Measurements from ENCODE around the gene SAE1.
"Not testable (repeated sequence)": the region's sequence is repeated elsewhere in the genome, so short reads cannot be mapped to it uniquely, and the experiment has no call there.

The SAE1 gene

GRCh38 chr19:47130589-47131227 lies at the start of gene SAE1:
TSS of gene SAE1 (plus strand) at chr19:47130835. CDS start at chr19:47130931, 96 bp downstream.
- DNase-seq (ENCODE audit: low read depth): peak; percentile 88

GRCh38 chr19:47081095-47081494 lies 49.5 kb upstream of the SAE1 start:
- no peak for DNase-seq (ENCODE audit: low read depth)

- no peak for DNase-seq (ENCODE audit: low read depth)
Observed at GRCh38 chr19:47082493-47082892, 48.1 kb upstream of the SAE1 start.

GRCh38 chr19:47084879-47085439 lies 45.7 kb upstream of the SAE1 start:
- DNase-seq (ENCODE audit: low read depth): no peak

GRCh38 chr19:47086280-47086679 lies 44.4 kb upstream of the SAE1 start:
- no peak for DNase-seq (ENCODE audit: low read depth)

GRCh38 chr19:47089767-47090350 lies 40.8 kb upstream of the SAE1 start:
- no peak for DNase-seq (ENCODE audit: low read depth)

- DNase-seq (ENCODE audit: low read depth): no peak
Observed at GRCh38 chr19:47093254-47093653, 37.4 kb upstream of the SAE1 start.

GRCh38 chr19:47093841-47094240 lies 36.8 kb upstream of the SAE1 start:
- DNase-seq (ENCODE audit: low read depth): no peak

- DNase-seq (ENCODE audit: low read depth): no peak
Observed at GRCh38 chr19:47094557-47095475, 35.8 kb upstream of the SAE1 start.

- no peak for DNase-seq (ENCODE audit: low read depth)
Observed at GRCh38 chr19:47095476-47096099, 35.0 kb upstream of the SAE1 start.

GRCh38 chr19:47096100-47096704 lies 34.4 kb upstream of the SAE1 start:
- no peak for DNase-seq (ENCODE audit: low read depth)

GRCh38 chr19:47096721-47097120 lies 33.9 kb upstream of the SAE1 start:
- DNase-seq (ENCODE audit: low read depth): no peak

GRCh38 chr19:47097396-47098201 lies 33.0 kb upstream of the SAE1 start:
- no peak for DNase-seq (ENCODE audit: low read depth)

- no peak for DNase-seq (ENCODE audit: low read depth)
Observed at GRCh38 chr19:47098608-47099007, 32.0 kb upstream of the SAE1 start.

- DNase-seq (ENCODE audit: low read depth): no peak
Observed at GRCh38 chr19:47099576-47100050, 31.0 kb upstream of the SAE1 start.

- DNase-seq (ENCODE audit: low read depth): no peak
Observed at GRCh38 chr19:47100290-47100689, 30.3 kb upstream of the SAE1 start.

- DNase-seq (ENCODE audit: low read depth): not testable (repeated sequence)
Observed at GRCh38 chr19:47101116-47101515, 29.5 kb upstream of the SAE1 start.

- DNase-seq (ENCODE audit: low read depth): no peak
Observed at GRCh38 chr19:47102346-47103060, 28.1 kb upstream of the SAE1 start.

GRCh38 chr19:47104680-47105079 lies 26.0 kb upstream of the SAE1 start:
- no peak for DNase-seq (ENCODE audit: low read depth)

GRCh38 chr19:47105874-47106273 lies 24.8 kb upstream of the SAE1 start:
- DNase-seq (ENCODE audit: low read depth): no peak
